Measurements from ENCODE around the gene FAM24B.

The FAM24B gene

DNA sequence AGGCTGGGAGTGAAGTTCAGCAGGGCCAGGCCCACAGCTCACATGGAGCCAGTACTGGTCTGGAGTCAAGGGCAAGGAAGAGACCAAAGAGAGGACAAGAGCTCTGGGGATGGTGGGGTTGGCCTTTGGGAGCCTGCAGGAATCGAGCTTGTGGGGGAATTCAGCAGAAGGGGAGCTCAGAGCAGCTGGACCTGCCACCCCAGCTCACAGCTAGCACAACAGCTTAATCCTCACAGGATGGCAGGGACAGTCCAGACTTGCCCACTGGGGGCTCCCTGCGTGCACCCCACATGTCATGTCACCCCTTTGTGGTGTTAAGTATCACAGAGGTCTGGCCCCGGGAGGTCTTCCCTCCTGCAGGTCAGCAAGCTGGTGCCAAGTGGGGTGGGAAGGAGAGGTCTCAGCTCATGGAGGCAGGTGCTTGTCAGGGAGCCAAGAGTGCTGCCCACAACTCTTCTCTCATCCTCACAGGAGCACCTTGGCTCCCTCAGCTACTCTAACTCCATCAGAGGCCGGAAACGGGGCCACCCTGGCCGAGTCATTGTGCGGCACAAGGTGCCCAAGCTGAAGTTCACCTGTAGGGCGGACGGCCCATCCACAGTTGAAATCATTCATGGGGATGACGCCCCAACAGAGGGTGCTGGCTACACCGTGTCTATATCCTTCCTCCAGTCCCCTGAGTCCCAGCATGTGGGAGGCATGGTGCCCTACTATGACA lies 56.2 kb downstream of the FAM24B start:
- DNase-seq: no peak

DNA sequence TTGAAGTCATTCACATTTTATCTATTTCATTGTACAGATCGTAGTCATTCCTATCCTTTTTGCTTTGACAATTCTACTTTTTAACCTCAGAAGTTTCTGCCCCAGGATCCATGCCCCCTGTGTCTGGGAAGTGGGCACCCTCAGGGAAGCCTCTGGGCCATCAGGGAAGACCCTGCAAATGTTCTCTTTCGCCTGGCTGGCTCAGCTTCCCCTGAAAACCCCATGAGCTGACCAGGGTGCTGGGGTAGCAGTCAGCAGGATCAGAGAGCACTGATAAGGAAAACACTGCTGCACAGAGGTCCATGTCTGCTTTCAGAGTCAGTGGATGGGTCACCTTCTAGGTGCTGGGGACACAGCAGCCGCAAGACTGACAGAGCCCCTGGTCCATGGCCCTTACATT lies 57.6 kb downstream of the FAM24B start:
- no peak for DNase-seq

DNA sequence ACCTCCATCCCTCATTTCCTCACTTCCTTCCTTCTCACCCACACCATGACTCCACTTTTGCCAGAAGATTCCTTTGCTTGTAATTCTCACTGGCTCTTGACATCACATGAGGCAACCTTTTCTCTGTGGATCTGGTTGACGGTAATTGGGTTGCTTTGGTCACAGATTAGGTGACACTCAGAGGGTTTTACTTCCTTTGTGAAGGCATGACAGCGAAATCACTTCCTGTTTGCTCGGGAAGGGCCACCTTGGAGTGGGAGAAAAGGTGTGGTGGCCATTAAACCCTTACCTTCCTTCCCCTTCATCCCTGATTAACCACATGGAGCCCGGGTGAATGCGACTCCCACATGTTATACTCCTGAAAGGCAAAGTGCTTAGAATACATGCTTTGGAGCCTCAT lies 63.9 kb downstream of the FAM24B start:
- DNase-seq: no peak

DNA sequence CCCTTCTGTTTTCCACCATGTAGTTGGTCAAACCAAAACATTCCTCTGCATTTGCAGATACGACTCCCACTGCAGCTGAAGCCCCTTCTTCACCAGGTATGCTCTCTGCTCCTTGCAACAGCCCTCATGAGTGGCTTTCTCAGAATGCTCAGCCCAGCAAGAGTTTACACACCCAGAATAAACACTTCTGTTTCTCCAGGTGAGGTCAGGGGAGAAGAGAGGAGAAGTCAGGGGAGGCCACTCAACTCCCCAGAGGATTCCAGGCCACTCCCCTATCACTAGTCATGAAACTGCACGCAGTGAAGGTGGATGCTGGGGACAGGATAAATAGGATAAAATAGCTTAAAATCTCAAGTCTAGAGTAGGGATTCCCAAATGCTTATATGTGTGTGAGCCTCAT lies 64.9 kb downstream of the FAM24B start:
- no peak for DNase-seq

DNA sequence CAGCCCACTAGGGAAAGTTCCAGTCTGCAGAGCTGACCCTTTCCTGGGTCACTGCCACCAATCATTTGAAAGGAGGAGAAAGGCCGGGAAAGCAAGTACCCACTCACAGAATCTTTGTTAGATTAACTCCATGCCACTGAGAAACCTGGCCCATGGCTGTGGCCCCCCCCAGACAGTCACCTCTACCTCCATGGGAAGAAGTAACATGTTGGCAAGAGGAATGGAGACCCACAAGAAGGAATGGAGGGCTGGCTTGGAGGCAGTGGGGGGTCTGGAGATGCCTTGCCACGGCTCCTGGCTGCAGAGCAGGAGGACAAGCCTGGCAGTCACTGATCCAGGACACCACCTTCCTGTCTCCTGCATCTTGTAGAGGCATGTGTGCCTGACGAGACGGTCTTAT lies 66.6 kb downstream of the FAM24B start:
- no peak for DNase-seq

DNA sequence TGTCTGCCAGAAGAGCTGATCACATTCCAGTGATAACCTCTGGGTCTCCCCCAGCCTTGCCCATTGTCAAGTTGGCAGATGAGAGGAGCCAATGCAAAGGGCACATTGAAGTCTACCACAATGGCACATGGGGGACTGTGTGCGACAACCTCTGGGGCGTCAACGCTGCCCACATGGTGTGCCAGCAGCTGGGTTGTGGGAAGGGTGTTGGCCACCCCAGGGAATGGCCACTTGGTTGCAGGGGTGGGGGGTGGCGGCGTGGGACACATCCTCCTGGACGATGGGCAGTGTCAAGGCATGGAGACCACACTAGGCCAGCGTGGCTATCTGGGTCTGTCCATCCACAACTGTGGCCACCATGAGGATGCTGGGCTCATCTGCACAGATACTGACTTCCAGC lies 77.1 kb downstream of the FAM24B start:
- DNase-seq: no peak
